Lower leg skin (tissue), 3 donors: ENCODE data around the gene VTI1A.

ENCODE experiments used
- CTCF ChIP-seq, 3 donors: fragments of 450-650 bp; IDR thresholded peaks; one replicate each; pipeline ENCODE4 v1.5.1; 2016; ENCODE audit warnings: antibody characterized with exemption in 3 of 3, mild to moderate bottlenecking in 3 of 3, moderate library complexity in 2 of 3
- POLR2A ChIP-seq, 2 donors: fragments of 450-650 bp; IDR thresholded peaks; one replicate each; pipeline ENCODE4 v1.6.1; 2016 to 2017; ENCODE audit warnings: antibody characterized with exemption in 2 of 2, mild to moderate bottlenecking in 1 of 2, moderate library complexity in 1 of 2

- no peak for TF ChIP-seq POLR2A (IDR thresholded peaks at IDR 0.05)
- TF ChIP-seq CTCF (IDR thresholded peaks at IDR 0.05): no peak
These were observed 309.2 kb downstream of the VTI1A start for GRCh38 chr10:112756235-112756527.
